ENCODE measurements around the gene TNNC2. TPM values are rescaled to one million over a fixed set of nuclear protein-coding genes. Genes with fewer than 3 reads are reported as not detected.

Gene TNNC2
- total RNA-seq, 2 donors from 2014 or later = 0.51 TPM; not detected in 1

GRCh38 chr20:45857882-45858216 lies 30.7 kb upstream of the TNNC2 start:
- peaks cover 7% of the 10 kb centered on the region for H3K36me3 Mint-ChIP-seq (ENCODE audit: low read depth)
- WGBS, 2 experiments (ENCODE audit: insufficient coverage in 1 of 2, insufficient read length in 1 of 2) = 13 to 40% methylated on average over 1 to 13 of the region's 13 CpGs
- Histone ChIP-seq H3K27me3 (ENCODE audit: control insufficient read depth, insufficient read depth, low read length, poor library complexity, severe bottlenecking) (no peaks in the 10 kb centered on the region), H3K9ac (ENCODE audit: extremely low read depth, low read length, poor library complexity, severe bottlenecking) (no peak overlapping the region), H3K4me3 (ENCODE audit: low read length) (peak overlapping the region; percentile 92), H3K4me1 (ENCODE audit: control insufficient read depth, insufficient read depth, low read length) (peaks cover 6% of the 10 kb centered on the region), H3K36me3 (ENCODE audit: control insufficient read depth, insufficient read depth, low read length) (peaks cover 13% of the 10 kb centered on the region), H3K9me3 (ENCODE audit: control insufficient read depth, low read length) (no peaks in the 10 kb centered on the region), H3K27ac (ENCODE audit: low read depth, low read length) (no peak overlapping the region)
- H3K4me3 Mint-ChIP-seq = peak overlapping the region; percentile 89
- H3K27ac Mint-ChIP-seq = peak overlapping the region; percentile 91
- peak; percentile 88 for DNase-seq
- H3K4me1 Mint-ChIP-seq = peaks cover 47% of the 10 kb centered on the region
- H3K9me3 Mint-ChIP-seq = no peaks in the 10 kb centered on the region
- no peaks in the 10 kb centered on the region for H3K27me3 Mint-ChIP-seq (ENCODE audit: insufficient read depth)
- TF ChIP-seq, protein P1, sequence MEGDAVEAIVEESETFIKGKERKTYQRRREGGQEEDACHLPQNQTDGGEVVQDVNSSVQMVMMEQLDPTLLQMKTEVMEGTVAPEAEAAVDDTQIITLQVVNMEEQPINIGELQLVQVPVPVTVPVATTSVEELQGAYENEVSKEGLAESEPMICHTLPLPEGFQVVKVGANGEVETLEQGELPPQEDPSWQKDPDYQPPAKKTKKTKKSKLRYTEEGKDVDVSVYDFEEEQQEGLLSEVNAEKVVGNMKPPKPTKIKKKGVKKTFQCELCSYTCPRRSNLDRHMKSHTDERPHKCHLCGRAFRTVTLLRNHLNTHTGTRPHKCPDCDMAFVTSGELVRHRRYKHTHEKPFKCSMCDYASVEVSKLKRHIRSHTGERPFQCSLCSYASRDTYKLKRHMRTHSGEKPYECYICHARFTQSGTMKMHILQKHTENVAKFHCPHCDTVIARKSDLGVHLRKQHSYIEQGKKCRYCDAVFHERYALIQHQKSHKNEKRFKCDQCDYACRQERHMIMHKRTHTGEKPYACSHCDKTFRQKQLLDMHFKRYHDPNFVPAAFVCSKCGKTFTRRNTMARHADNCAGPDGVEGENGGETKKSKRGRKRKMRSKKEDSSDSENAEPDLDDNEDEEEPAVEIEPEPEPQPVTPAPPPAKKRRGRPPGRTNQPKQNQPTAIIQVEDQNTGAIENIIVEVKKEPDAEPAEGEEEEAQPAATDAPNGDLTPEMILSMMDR (conservative IDR thresholded peaks at IDR 0.05) = no peak

- H3K27me3 ChIP-seq (ENCODE audit: control insufficient read depth, insufficient read depth, low read length, poor library complexity, severe bottlenecking) = no peaks in the 10 kb centered on the region
- Mint-ChIP-seq H3K4me3 (peak within 1 kb of the TSS; percentile 89), H3K9me3 (no peaks in the 10 kb centered on the region), H3K4me1 (peaks cover 49% of the 10 kb centered on the region), H3K36me3 (ENCODE audit: low read depth) (peaks cover 9% of the 10 kb centered on the region), H3K27ac (peak within 1 kb of the TSS; percentile 91), H3K27me3 (ENCODE audit: insufficient read depth) (no peaks in the 10 kb centered on the region)
- peak; percentile 99 for DNase-seq
- H3K4me3 ChIP-seq (ENCODE audit: low read length) = peak within 1 kb of the TSS; percentile 92
- H3K27ac ChIP-seq (ENCODE audit: low read depth, low read length) = peak within 1 kb of the TSS; percentile 49
- H3K4me1 ChIP-seq (ENCODE audit: control insufficient read depth, insufficient read depth, low read length) = peaks cover 6% of the 10 kb centered on the region
- WGBS, 2 experiments (ENCODE audit: insufficient coverage in 1 of 2, insufficient read length in 1 of 2) = 0 to 1% methylated on average over 26 to 36 of the region's 36 CpGs
- peaks cover 16% of the 10 kb centered on the region for H3K36me3 ChIP-seq (ENCODE audit: control insufficient read depth, insufficient read depth, low read length)
- TF ChIP-seq, protein P1 (conservative IDR thresholded peaks at IDR 0.05) = no peak
- H3K9ac ChIP-seq (ENCODE audit: extremely low read depth, low read length, poor library complexity, severe bottlenecking) = peak within 1 kb of the TSS; percentile 68
- no peaks in the 10 kb centered on the region for H3K9me3 ChIP-seq (ENCODE audit: control insufficient read depth, low read length)
These were observed 30.2 kb upstream of the TNNC2 start, which contains the start of the genes ACOT8 and ZSWIM3 for GRCh38 chr20:45857114-45857881. TSS of gene ACOT8 (minus strand) at chr20:45857392. CDS start at chr20:45857315, 77 bp downstream. TSS of gene ZSWIM3 (plus strand) at chr20:45857614. CDS start at chr20:45857826, 212 bp downstream.

- peaks cover 6% of the 10 kb centered on the region for H3K4me1 ChIP-seq (ENCODE audit: control insufficient read depth, insufficient read depth, low read length)
- no peaks in the 10 kb centered on the region for H3K27me3 Mint-ChIP-seq (ENCODE audit: insufficient read depth)
- H3K9me3 Mint-ChIP-seq = peaks cover 7% of the 10 kb centered on the region
- H3K36me3 ChIP-seq (ENCODE audit: control insufficient read depth, insufficient read depth, low read length) = peaks cover 35% of the 10 kb centered on the region
- H3K36me3 Mint-ChIP-seq (ENCODE audit: low read depth) = peaks cover 36% of the 10 kb centered on the region
- no peak overlapping the region for H3K27ac ChIP-seq (ENCODE audit: low read depth, low read length)
- H3K4me3 Mint-ChIP-seq = peak overlapping the region; percentile 36
- H3K4me3 ChIP-seq (ENCODE audit: low read length) = peak overlapping the region; percentile 47
- TF ChIP-seq, protein P1 (conservative IDR thresholded peaks at IDR 0.05) = no peak
- no peaks in the 10 kb centered on the region for H3K27me3 ChIP-seq (ENCODE audit: control insufficient read depth, insufficient read depth, low read length, poor library complexity, severe bottlenecking)
- H3K9me3 ChIP-seq (ENCODE audit: control insufficient read depth, low read length) = peaks cover 21% of the 10 kb centered on the region
- H3K27ac Mint-ChIP-seq = peak overlapping the region; percentile 89
- WGBS, 2 experiments (ENCODE audit: insufficient coverage in 1 of 2, insufficient read length in 1 of 2) = 46% methylated on average over 1 of the region's 2 CpGs; no CpG with 5 or more reads in 1 of the 2 experiments
- DNase-seq = peak; percentile 71
- no peak overlapping the region for H3K9ac ChIP-seq (ENCODE audit: extremely low read depth, low read length, poor library complexity, severe bottlenecking)
- H3K4me1 Mint-ChIP-seq = peaks cover 35% of the 10 kb centered on the region
These were observed 26.4 kb upstream of the TNNC2 start for GRCh38 chr20:45853484-45853883.

All from endodermal cell (in vitro differentiated cells).